AG04449 (cell line): ENCODE measurements around the gene ULK3.

Experiments used
- CTCF ChIA-PET: fragments of 350-600 bp; formaldehyde crosslinking; extraction: SDS; loops from one replicate; lab custom pipeline; 2021; ENCODE audit warnings: antibody characterized with exemption; lab: Yijun Ruan, JAX
- POLR2A ChIA-PET: fragments of 400-600, 350-600 bp; formaldehyde crosslinking; extraction: SDS; loops from one replicate; lab custom pipeline; 2020; ENCODE audit warnings: antibody characterized with exemption, inconsistent platforms; lab: Yijun Ruan, JAX
- DNase-seq: peaks from one replicate; pipeline ENCODE4 v3.0.0-alpha.2; 2010; ENCODE audit warnings: low read depth, low spot score
- H3K4me3 ChIP-seq: 2 replicates; pipeline ENCODE4 v1.5.1; 2011; ENCODE audit warnings: low read depth, mild to moderate bottlenecking, control low read depth, low read length
- CTCF ChIP-seq: IDR thresholded peaks from one replicate; pipeline ENCODE4 v1.5.1; 2011; ENCODE audit warnings: mild to moderate bottlenecking, moderate library complexity, low read length, control low read depth, inconsistent platforms; ENCODE audit not compliant: insufficient read depth; ENCODE audit errors: missing control alignments

Gene ULK3

GRCh38 chr15:74829991-74830390 is 13.0 kb downstream of the ULK3 start:
- ChIA-PET CTCF (interaction anchor here (0.6 to 7.9 kb wide), 6 partner anchors 11 to 198 kb away, joined by 3 to 53 read pairs (median 16); partner anchors contain the start of gene ULK3), POLR2A (no interaction called here)
- no peak overlapping the region for H3K4me3 ChIP-seq
- no peak for DNase-seq
- no peak for TF ChIP-seq CTCF

- POLR2A ChIA-PET = no interaction called here
- DNase-seq = no peak
- CTCF ChIA-PET = interaction anchor here (0.9 to 7.9 kb wide), 4 partner anchors 12 to 59 kb away, joined by 3 to 53 read pairs (median 36); partner anchors contain the start of gene ULK3
- H3K4me3 ChIP-seq = no peak overlapping the region
- TF ChIP-seq CTCF = no peak
Observed at GRCh38 chr15:74829486-74829885, 13.5 kb downstream of the ULK3 start.

GRCh38 chr15:74828835-74829234 is 14.1 kb downstream of the ULK3 start:
- H3K4me3 ChIP-seq = no peak overlapping the region
- POLR2A ChIA-PET = no interaction called here
- no peak for TF ChIP-seq CTCF
- no peak for DNase-seq
- CTCF ChIA-PET = interaction anchor here (0.9 to 7.9 kb wide), 5 partner anchors 12 to 69 kb away, joined by 3 to 53 read pairs (median 28); partner anchors contain the start of gene ULK3

- TF ChIP-seq CTCF = no peak
- DNase-seq = no peak
- no peak overlapping the region for H3K4me3 ChIP-seq
- POLR2A ChIA-PET = no interaction called here
- CTCF ChIA-PET = interaction anchor here (0.9 to 7.9 kb wide), 6 partner anchors 9 to 58 kb away, joined by 3 to 53 read pairs (median 12); partner anchors contain the start of gene ULK3
Observed at GRCh38 chr15:74827614-74828013, 15.3 kb downstream of the ULK3 start.

GRCh38 chr15:74826921-74827320 is 16.0 kb downstream of the ULK3 start:
- CTCF ChIA-PET = interaction anchor here (0.6 to 7.9 kb wide), 8 partner anchors 9 to 57 kb away, joined by 3 to 53 read pairs (median 4); partner anchors contain the start of genes CSK and ULK3
- POLR2A ChIA-PET = no interaction called here
- no peak overlapping the region for H3K4me3 ChIP-seq
- no peak for TF ChIP-seq CTCF
- DNase-seq = no peak

GRCh38 chr15:74826364-74826819 is 16.6 kb downstream of the ULK3 start, which contains the start of gene CPLX3:
CPLX3 (plus strand) TSS chr15:74826627; CDS start chr15:74826704, 77 bp downstream.
- POLR2A ChIA-PET = no interaction called here
- H3K4me3 ChIP-seq = no peak within 1 kb of the TSS
- CTCF ChIA-PET = interaction anchor here (0.6 to 7.9 kb wide), 8 partner anchors 10 to 56 kb away, joined by 3 to 53 read pairs (median 4); partner anchors contain the start of genes CSK and ULK3
- DNase-seq = no peak
- TF ChIP-seq CTCF = no peak
